ENCODE data around the gene C1orf141.
A peak's percentile ranks its signal among the peaks of the same experiment; 100 is the strongest.
"Not testable (repeated sequence)": the region's sequence is repeated elsewhere in the genome, so short reads cannot be mapped to it uniquely, and the experiment has no call there.

The C1orf141 gene

DNA sequence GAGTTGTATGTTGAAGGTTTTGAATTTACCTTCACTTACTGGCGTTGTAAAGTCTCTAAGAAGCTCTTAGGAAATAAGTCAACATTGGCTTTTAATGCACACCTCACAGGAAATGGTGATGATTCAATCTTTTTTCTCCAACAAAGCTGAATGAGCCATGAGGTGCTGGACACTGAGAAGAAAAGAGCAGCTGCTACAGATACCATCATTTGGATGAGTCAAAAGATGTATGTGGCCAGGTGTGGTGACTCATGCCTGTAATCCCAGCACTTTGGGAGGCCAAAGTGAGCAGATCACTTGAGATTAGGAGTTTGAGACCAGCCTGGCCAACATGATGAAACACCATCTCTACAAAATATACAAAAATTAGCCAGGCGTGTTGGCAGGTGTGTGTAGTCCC, 28.2 kb upstream of the C1orf141 start:
- H3K4me3 Mint-ChIP-seq, result no peak overlapping the region
- H3K4me1 Mint-ChIP-seq, result no peaks in the 10 kb centered on the region
- H3K36me3 Mint-ChIP-seq (ENCODE audit: low read depth), result no peaks in the 10 kb centered on the region
- no peak for DNase-seq
- H3K9me3 Mint-ChIP-seq, result no peaks in the 10 kb centered on the region
- TF ChIP-seq, protein P1, sequence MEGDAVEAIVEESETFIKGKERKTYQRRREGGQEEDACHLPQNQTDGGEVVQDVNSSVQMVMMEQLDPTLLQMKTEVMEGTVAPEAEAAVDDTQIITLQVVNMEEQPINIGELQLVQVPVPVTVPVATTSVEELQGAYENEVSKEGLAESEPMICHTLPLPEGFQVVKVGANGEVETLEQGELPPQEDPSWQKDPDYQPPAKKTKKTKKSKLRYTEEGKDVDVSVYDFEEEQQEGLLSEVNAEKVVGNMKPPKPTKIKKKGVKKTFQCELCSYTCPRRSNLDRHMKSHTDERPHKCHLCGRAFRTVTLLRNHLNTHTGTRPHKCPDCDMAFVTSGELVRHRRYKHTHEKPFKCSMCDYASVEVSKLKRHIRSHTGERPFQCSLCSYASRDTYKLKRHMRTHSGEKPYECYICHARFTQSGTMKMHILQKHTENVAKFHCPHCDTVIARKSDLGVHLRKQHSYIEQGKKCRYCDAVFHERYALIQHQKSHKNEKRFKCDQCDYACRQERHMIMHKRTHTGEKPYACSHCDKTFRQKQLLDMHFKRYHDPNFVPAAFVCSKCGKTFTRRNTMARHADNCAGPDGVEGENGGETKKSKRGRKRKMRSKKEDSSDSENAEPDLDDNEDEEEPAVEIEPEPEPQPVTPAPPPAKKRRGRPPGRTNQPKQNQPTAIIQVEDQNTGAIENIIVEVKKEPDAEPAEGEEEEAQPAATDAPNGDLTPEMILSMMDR (IDR thresholded peaks at IDR 0.05), result no peak
- H3K27me3 Mint-ChIP-seq (ENCODE audit: low read depth, poor library complexity), result no peaks in the 10 kb centered on the region
- no peak overlapping the region for H3K27ac Mint-ChIP-seq

GRCh38 chr1:67159233-67159632, 24.5 kb upstream of the C1orf141 start:
- Mint-ChIP-seq H3K27me3 (ENCODE audit: low read depth, poor library complexity) (peaks cover 13% of the 10 kb centered on the region), H3K9me3 (no peaks in the 10 kb centered on the region), H3K36me3 (ENCODE audit: low read depth) (no peaks in the 10 kb centered on the region), H3K27ac (no peak overlapping the region), H3K4me1 (no peaks in the 10 kb centered on the region), H3K4me3 (no peak overlapping the region)
- DNase-seq, result no peak
- TF ChIP-seq, protein P1 (IDR thresholded peaks at IDR 0.05), result no peak

- H3K9me3 Mint-ChIP-seq, result no peaks in the 10 kb centered on the region
- H3K36me3 Mint-ChIP-seq (ENCODE audit: low read depth), result no peaks in the 10 kb centered on the region
- no peak overlapping the region for H3K4me3 Mint-ChIP-seq
- no peaks in the 10 kb centered on the region for H3K4me1 Mint-ChIP-seq
- no peak overlapping the region for H3K27ac Mint-ChIP-seq
- DNase-seq, result no peak
- TF ChIP-seq, protein P1 (IDR thresholded peaks at IDR 0.05), result no peak
- H3K27me3 Mint-ChIP-seq (ENCODE audit: low read depth, poor library complexity), result peaks cover 18% of the 10 kb centered on the region
Measured at GRCh38 chr1:67158401-67158800, 23.6 kb upstream of the C1orf141 start.

- Mint-ChIP-seq H3K27ac (no peak overlapping the region), H3K4me3 (no peak overlapping the region), H3K27me3 (ENCODE audit: low read depth, poor library complexity) (peaks cover 48% of the 10 kb centered on the region), H3K36me3 (ENCODE audit: low read depth) (no peaks in the 10 kb centered on the region), H3K4me1 (peaks cover 8% of the 10 kb centered on the region), H3K9me3 (no peaks in the 10 kb centered on the region)
- no peak for DNase-seq
- TF ChIP-seq, protein P1 (IDR thresholded peaks at IDR 0.05), result no peak
Measured at GRCh38 chr1:67150931-67151330, 16.2 kb upstream of the C1orf141 start.

DNA sequence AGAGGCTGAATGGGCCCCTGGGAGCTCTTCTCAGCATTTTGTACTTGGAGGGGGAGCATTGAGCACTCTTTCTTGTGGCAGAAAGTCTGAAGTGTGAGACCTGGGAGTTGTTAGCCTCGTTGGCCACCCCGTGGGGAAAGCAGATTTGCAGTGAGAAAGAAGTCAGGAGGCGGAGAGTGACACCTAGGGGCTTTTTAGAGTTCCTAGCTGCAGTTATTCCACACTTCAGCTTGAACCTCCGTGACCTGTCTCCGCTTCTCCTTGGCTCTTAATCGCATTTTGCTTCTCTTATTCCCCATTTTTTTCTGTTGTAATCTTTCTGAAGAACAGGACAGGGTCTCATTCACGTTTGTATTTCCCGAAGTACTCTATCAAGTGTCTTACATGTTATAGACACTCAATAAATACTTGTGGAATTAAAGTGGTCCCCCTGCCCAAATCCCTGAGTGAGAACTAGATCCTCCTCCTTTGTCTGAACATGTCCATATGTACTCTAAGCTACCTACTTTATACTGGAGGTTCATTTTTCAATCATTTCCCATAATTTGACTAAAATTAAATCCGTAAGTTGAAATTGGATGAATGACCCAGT, 14.5 kb upstream of the C1orf141 start:
- DNase-seq, result peak; percentile 51
- H3K4me1 Mint-ChIP-seq, result peaks cover 8% of the 10 kb centered on the region
- H3K36me3 Mint-ChIP-seq (ENCODE audit: low read depth), result no peaks in the 10 kb centered on the region
- no peak overlapping the region for H3K4me3 Mint-ChIP-seq
- no peaks in the 10 kb centered on the region for H3K9me3 Mint-ChIP-seq
- H3K27me3 Mint-ChIP-seq (ENCODE audit: low read depth, poor library complexity), result peaks cover 39% of the 10 kb centered on the region
- TF ChIP-seq, protein P1 (IDR thresholded peaks at IDR 0.05), result peak; percentile 63
- H3K27ac Mint-ChIP-seq, result no peak overlapping the region

GRCh38 chr1:67148516-67149178, 13.9 kb upstream of the C1orf141 start:
- TF ChIP-seq, protein P1 (IDR thresholded peaks at IDR 0.05), result no peak
- Mint-ChIP-seq H3K27ac (no peak overlapping the region), H3K4me1 (peaks cover 8% of the 10 kb centered on the region), H3K4me3 (no peak overlapping the region), H3K36me3 (ENCODE audit: low read depth) (no peaks in the 10 kb centered on the region), H3K9me3 (no peaks in the 10 kb centered on the region), H3K27me3 (ENCODE audit: low read depth, poor library complexity) (peaks cover 34% of the 10 kb centered on the region)
- DNase-seq, result no peak

DNA sequence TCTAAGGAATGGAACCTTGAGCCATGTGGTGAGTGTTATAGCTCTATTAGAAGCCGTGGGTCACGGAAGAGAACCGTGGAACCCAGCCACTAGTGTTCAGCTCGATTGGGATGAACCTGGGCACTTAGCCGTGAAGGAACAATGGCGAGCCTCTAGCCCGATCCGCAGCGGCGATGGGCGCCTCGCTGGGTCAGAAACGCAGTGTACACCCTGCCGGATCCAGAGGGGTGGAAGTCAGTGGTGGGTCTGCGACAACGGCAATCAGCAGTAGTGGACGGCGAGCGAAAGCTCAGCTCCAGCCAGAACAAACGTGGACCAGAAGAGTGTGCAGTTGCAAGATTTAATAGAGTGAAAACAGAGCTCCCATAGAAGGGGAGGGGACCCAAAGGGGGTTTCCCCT, 13.2 kb upstream of the C1orf141 start:
- H3K4me3 Mint-ChIP-seq; H3K36me3 Mint-ChIP-seq (ENCODE audit: low read depth); H3K27ac Mint-ChIP-seq; DNase-seq; H3K9me3 Mint-ChIP-seq; H3K4me1 Mint-ChIP-seq: not testable (repeated sequence)
- H3K27me3 Mint-ChIP-seq (ENCODE audit: low read depth, poor library complexity), result peaks cover 29% of the 10 kb centered on the region

Data from nephron progenitor cell (in vitro differentiated cells).